Stimulated activated CD4-positive, alpha-beta T cell treated with anti-CD3 and anti-CD28 coated beads, Interleukin-12 subunit alpha, Interleukin-12 subunit beta, amount 100 ng/mL, for 48 hours (primary cell): ENCODE results near the gene NEK2.
"Not testable (repeated sequence)": the region's sequence is repeated elsewhere in the genome, so short reads cannot be mapped to it uniquely, and the experiment has no call there.

ENCODE experiments used
- DNase-seq, 3 donors: peaks; one replicate each; pipeline ENCODE4 v3.0.0-alpha.2; 2020; ENCODE audit warnings: low read depth in 2 of 3, low spot score in 1 of 3

NEK2 gene

DNA sequence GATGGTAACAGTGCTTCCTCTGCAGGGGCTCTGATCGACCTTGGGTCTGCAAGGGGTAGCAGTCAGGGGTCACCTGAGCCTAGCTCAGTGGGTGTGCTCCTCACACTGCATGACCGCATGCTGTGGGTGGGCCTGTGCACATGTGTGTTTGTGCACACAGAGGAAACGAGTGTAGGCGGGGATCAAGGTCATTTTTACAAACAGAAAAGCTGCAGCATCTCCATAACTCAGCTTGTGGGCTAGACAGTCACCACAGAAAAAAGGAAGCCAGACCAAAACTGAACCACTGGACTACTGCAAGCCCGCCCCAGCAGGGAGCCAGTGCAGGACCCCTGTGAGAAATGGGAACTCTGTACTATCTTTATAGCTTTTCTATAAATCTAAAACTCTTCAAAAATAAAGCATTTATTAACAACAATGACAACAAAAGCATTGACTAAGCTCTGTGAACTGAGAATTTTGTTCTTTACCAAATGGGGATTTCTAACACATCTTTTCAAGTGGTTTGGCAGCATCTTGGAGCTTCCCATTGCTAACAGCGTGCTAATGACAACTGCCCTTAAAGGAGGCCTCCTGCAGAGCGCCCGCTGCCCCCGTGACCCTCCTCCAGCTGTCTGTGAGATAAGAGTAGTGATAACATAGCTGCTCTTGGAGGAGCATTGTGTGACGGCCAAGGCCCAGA is 19.9 kb upstream of the NEK2 start:
- DNase-seq = no peak

- DNase-seq = not testable (repeated sequence)
Measured at GRCh38 chr1:211693911-211694310, 18.5 kb upstream of the NEK2 start.

GRCh38 chr1:211688421-211688820 is 13.0 kb upstream of the NEK2 start:
- no peak for DNase-seq

- no peak for DNase-seq
Measured at GRCh38 chr1:211687462-211688215, 12.2 kb upstream of the NEK2 start.

GRCh38 chr1:211685823-211686222 is 10.4 kb upstream of the NEK2 start:
- DNase-seq = no peak

DNA sequence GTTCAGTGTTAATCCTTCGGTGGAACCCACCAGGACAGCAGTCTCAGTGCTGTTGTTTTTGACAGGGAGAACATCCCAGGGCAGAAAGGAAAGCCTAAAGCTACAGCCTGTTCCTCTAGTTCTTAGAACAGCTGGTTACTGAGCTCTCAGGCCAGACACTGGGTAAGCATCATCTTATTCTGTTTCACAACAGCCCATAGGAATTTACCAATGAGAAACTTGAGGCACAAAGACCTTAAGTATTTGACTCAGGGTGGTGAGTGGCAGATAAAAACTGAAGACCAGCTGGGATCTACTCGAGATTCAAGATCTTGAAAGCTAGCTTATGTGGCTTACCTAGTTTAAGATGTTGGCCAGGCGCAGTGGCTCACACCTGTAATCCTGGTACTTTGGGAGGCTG is 9.4 kb upstream of the NEK2 start:
- DNase-seq = no peak

DNA sequence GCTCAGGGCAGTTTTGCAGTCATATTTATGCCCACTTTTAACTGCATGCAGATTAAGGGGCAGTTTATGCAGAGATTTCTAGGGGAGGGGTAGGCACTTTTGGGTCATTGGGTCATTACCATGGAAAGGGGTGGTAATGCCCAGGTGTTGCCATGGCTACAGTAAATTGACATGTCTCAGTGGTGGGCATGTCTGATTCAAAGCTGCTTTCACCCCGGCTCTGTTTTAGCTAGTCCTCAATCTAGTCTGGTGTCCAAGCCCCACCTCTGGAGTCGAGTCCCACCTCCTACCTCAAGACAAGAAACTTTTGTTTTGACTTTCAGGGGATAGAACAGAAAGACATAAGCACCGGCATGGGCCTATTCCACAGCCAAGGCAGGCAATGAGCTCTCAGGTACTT is 8.9 kb upstream of the NEK2 start:
- no peak for DNase-seq

DNA sequence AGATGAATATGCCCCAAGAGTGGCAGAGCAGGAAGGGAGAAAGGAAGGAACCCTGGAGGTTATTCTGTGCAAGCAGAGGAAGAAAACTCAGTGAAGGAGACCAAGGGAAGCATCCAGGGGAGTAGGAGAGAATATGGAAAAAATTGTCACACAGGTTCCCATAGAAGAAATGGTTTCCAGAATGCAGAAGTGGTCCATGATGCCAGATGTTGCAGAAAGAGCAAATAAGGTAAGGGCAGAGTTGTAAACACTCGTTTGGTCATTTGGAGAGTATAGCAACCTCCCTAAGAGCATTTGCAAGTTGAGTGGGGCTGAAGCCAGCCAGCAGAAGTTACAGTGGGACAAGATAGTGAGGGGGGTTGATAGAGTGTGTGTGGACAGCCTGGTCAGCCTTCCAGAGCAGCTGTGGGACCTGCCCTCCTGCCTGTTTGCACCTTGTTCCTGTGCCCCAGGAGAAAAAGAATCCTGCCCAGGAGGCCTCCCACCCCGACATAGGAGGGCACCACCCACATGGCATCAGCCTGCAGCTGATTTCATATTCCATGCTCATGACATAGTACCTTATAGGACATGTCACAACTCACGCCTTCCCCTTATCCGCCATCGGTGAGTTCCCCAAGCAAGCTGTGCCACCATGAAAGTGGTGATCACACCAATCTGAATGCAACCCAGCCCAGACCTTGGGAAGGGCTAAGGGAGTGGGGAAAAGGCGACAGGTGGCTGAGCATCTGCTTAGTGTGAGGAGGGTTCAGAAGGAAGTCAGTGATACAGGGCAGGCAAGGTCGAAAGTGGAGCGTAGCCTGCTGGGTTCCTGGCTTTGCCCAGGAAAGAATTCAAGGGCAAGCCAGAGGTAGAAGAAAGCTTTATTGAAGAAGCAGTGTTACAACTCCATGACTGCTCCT is 8.2 kb upstream of the NEK2 start:
- DNase-seq = no peak

GRCh38 chr1:211682186-211682585 is 6.8 kb upstream of the NEK2 start:
- DNase-seq = not testable (repeated sequence)

DNA sequence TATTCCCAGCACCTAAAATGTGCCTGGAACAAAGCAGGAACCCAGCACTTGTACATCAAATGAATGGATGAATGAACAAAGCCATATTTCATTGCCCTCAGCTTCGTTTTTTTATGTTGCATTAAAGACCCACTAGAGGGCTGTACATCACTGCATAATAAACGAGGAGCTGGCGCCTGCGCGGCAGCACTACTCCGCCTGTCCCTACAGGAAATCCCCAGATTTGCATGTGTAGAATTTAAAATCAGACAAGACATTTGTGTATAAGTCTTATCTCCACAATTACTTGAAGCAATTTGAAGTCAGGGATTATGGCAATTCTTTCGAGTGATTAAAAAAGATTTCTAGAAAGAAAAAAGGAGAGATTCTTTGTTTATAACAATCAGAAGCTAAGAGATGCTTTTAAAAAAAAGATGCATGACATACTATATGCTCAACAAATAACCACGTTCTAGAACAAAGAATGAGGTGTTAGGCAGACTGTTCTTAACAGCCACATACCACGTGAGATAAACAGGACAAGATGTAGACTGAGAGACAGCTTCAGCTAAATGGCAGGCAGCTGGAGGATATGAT is 5.4 kb upstream of the NEK2 start:
- peak; percentile 45 to 63 (median 55) for DNase-seq

DNA sequence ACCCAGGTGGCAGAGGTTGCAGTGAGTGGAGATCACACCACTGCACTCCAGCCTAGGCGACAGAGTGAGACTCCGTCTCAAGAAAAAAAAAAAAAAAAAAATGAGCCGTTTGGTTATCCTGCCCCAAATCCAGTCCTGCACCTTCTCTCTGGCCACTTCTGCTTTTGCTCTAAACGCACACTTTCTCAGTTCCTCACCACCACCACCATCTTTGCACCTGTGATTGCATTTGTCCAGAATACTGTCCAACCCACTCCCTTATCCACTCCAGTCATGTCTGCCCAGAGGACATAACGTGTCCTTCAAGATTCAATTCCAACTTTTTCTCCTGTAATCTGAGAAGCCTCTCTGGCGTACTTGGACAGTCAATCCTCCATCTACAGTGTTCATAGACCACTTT is 2.2 kb upstream of the NEK2 start:
- no peak for DNase-seq

- no peak for DNase-seq
Measured at GRCh38 chr1:211676761-211677160, 1.3 kb upstream of the NEK2 start.

- no peak for DNase-seq
Measured at GRCh38 chr1:211676106-211676583, 724 bp upstream of the NEK2 start.

- DNase-seq = no peak
Measured at GRCh38 chr1:211667065-211667617, 8.3 kb downstream of the NEK2 start.

DNA sequence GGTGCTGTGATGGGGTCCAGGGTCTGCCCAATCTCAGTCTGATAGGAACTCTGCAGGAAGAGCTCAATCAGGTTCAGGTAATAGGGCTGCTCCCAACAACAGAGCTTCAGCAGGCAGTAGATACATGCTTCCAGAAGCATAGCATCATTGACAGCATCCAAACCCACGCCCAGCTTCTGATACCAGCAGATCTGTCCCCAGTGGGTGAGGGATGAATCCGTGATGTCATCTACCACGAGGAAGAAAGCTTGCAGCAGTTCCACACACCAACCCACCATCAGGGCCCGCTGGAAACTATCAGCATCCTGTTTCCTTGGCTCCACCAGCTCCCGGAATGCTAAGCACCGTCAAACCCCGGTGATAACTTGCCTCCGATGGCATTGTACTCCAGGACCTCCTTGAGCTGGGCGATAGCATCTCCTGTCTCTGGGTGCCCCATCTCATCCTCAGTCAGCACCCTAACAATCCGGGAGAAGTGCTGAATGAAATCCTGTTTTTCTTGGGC is 14.7 kb downstream of the NEK2 start:
- no peak for DNase-seq

- DNase-seq = no peak
Measured at GRCh38 chr1:211656728-211657127, 18.7 kb downstream of the NEK2 start.

DNA sequence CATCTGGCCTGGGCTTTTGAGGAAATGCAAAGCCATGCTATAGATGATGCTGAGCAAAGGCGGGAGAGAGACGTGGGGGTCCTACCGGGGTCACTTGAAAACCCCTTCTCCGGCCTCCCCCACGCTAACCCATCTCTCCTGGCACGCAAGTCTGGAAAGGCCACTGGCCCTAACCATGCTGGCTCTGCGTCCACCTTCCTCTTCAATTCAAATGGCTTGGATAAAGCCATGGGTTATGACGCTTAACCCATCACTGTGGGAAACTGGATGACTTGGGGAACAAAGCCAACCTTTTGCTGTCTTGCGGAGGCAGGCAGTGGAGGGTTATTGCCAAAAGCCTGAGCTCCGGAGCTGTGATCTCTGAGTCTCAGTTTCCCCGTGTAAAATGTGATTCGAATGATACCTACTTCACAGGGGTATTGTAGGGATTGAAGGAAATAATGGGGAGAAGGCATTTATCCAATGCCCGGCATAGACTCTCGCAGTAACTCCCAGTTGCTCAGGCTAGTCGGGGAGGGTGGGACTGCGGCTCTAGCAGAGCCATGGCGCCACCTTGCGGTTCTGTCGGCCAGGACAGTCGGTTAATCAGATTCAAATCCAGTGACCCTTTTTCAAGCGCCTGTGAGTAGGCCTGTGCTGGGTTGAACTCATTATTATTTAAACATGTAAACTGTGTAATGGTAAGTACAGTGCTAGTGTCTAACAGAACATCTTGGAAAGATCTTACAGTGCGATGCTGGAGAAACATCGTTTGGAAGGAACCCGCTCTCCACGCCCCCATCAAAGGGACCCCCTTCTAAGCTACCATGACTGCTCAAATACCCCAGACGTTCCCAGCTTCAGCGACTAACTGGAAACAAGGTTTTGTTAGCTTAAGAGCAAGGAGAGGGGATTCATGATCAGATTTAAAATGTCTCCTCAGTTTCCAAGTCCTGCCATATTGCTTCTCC is 20.3 kb downstream of the NEK2 start:
- DNase-seq = peak; percentile 66 to 79 (median 79)

DNA sequence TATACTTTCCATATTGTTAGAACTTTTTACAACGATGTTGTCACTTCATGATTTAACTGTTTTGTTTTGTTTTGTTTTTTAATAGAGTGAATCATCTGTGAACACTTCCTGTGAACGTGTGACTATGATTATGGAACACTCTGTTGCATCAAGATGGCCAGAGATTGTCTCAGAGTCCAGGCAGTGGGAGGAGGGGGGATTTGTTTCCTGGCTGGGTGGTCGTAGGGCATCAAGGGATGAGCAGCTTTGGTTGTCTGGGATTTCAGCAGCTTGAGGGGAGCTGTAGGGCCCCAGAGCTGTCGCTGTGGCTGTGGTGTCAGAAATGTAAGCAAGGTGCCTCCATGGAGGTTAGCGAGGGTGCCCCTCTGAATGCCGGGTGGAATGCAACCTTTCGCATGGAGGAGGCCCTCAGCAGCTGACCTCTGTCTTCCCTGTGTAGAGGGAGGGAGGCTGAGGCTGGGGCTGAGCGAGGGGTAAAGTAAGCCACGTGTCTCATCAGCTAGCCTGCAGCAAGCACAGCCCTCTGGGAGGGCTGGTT is 21.4 kb downstream of the NEK2 start:
- DNase-seq = no peak

DNA sequence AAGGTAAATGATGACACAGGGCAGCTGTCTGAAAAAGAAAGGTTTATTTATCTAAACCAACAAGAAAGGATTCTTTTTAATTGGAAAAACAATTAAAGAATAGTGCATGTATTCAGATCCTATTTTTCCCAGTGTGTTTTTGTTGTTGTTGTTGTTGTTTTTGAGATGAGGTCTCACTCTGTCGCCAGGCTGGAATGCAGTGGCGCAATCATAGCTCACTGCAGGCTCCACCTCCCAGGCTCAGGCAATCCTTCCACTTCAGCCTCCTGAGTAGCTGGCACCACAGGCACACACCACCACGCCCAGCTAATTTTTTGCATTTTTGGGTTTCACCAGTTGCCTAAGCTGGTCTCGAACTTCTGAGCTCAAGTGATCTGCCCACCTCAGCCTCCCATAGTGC is 22.1 kb downstream of the NEK2 start:
- DNase-seq = no peak
